ENCODE results near the gene RASGRP3. TPM values are rescaled to one million over a fixed set of nuclear protein-coding genes. Genes with fewer than 3 reads are reported as not detected.

The RASGRP3 gene
- total RNA-seq, 1 experiment from 2014 or later: 0.59 TPM

- Histone ChIP-seq H3K4me3 (replicated peaks in 1 of 2; ENCODE audit: low read depth in 1 of 2, low read length in 2 of 2) (no peak overlapping the region), H4K20me1 (ENCODE audit: insufficient read depth) (no peaks in the 10 kb centered on the region), H3K4me2 (ENCODE audit: low read length) (no peak overlapping the region), H3K36me3 (ENCODE audit: control insufficient read depth in 1 of 2, insufficient read depth in 2 of 2, low read length in 2 of 2) (no peaks in the 10 kb centered on the region), H3K4me1 (ENCODE audit: control insufficient read depth in 1 of 2, insufficient read depth in 2 of 2, low read length in 2 of 2) (no peaks in the 10 kb centered on the region), H3K27ac (ENCODE audit: low read depth, low read length) (no peak overlapping the region), H3K9me2 (ENCODE audit: insufficient read depth) (no peaks in the 10 kb centered on the region), H2AFZ (ENCODE audit: low read depth, low read length, poor library complexity, severe bottlenecking) (no peak overlapping the region), H3K27me3 (ENCODE audit: insufficient read depth, low read length) (no peaks in the 10 kb centered on the region), H3K9ac (ENCODE audit: low read length) (no peak overlapping the region), H3K9me3 (ENCODE audit: control insufficient read depth in 1 of 2, insufficient read depth in 1 of 2, low read depth in 1 of 2, low read length in 2 of 2) (no peaks in the 10 kb centered on the region), H3K79me2 (ENCODE audit: insufficient read depth, low read length) (no peaks in the 10 kb centered on the region)
- CTCF ChIA-PET: interaction anchor here (2.2 kb wide), 1 partner anchor 12 kb away, joined by 7 read pairs; no protein-coding TSS in a partner anchor
- intact Hi-C loops (cut with micrococcal nuclease): loop anchor here (5.0 kb wide), 1 partner anchor 538 kb away; no protein-coding TSS in a partner anchor
- TF ChIP-seq POLR2A (IDR thresholded peaks at IDR 0.05; ENCODE audit: borderline replicate concordance, extremely low read depth, insufficient read depth, insufficient read length) (no peak), EGR1 (IDR thresholded peaks at IDR 0.05; ENCODE audit: low read depth) (no peak), CEBPB (IDR thresholded peaks at IDR 0.05; ENCODE audit: low read depth) (no peak), ATF3 (IDR thresholded peaks at IDR 0.05) (no peak), JUND (IDR thresholded peaks at IDR 0.05) (no peak), ZBTB33 (IDR thresholded peaks at IDR 0.05; ENCODE audit: extremely low read depth, insufficient replicate concordance, low read length) (no peak), REST (IDR thresholded peaks at IDR 0.05; ENCODE audit: low read depth) (no peak), RAD21 (IDR thresholded peaks at IDR 0.05; ENCODE audit: low read depth) (no peak), YY1 (IDR thresholded peaks at IDR 0.05; ENCODE audit: extremely low read depth, insufficient replicate concordance, low read depth, low read length) (no peak)
- no TSS peak for BruUV-seq (replicated peaks)
- DNase-seq (ENCODE audit: low read depth, low spot score): no peak
- no peak for ATAC-seq
- POLR2A ChIA-PET: no interaction called here
- RAD21 ChIA-PET (ENCODE audit: low non-redundant PET in 1 of 2, low total read pairs in 2 of 2, uncharacterized antibody in 2 of 2, unreplicated experiment in 2 of 2): no interaction called here
These were observed 94.2 kb downstream of the RASGRP3 start for GRCh38 chr2:33570681-33571080.

All from HCT116 (cell line).